Medulla oblongata (tissue), 1 donor: ENCODE measurements around the gene SERGEF.

Experiments used
- DNase-seq: peaks from one replicate; pipeline ENCODE4 v3.0.0-alpha.2; 2015; ENCODE audit errors: extremely low spot score

SERGEF gene

DNA sequence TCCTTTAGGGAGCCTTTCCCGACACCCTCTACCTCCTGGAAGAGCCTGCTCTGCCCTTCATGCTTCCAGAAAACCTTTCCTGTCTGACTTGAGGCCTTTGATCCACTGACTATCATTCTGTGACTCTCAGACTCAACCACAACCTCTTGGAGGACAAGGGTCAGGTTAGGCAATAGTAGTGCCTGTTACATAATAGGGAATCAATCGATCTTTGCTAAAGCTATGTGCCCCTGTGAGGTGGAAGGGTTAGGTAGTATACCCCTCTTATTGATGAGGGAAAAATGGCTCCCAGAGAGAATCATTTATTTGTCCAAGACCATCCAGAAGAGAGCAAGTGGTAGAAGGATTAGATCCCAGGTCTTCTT is 262.1 kb downstream of the SERGEF start:
- no peak for DNase-seq

DNA sequence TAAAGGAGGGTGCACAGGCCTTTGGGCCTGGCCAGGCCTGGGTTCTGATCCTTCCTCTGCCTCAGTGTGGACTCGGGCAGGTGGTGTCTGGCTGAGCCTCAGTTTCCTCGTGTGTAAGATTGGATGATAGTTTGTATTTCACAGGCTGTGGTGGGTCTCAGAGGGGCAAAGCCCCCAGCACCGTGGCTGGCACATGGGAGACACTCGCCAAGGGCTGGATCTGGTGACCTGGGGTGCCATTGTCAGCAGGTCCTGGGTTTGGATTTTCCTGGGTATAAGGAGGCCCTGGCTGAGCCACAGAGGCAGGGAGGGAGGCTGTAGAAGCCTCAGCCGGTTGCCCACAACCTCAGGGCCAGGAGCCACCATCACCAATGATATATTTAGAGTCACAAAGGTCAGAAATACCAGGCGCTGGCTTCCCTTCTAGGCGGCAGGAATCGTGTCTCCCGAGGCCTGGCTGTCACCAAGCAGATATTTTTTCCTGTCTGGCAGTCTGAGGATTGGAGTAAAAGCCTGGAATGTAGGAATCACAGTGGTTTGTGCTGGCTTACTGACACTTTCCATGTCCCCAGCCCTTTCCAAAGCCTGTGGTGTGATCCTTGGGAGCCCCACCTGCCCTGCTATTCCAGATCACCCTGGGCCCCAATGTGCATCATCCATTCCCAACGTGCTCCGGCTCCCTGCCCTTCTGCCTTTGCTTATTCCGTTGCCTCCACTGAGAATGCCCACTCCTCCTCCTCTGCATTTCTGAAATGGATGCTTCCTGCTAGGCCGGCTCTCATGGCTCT is 262.6 kb downstream of the SERGEF start:
- DNase-seq, result no peak

DNA sequence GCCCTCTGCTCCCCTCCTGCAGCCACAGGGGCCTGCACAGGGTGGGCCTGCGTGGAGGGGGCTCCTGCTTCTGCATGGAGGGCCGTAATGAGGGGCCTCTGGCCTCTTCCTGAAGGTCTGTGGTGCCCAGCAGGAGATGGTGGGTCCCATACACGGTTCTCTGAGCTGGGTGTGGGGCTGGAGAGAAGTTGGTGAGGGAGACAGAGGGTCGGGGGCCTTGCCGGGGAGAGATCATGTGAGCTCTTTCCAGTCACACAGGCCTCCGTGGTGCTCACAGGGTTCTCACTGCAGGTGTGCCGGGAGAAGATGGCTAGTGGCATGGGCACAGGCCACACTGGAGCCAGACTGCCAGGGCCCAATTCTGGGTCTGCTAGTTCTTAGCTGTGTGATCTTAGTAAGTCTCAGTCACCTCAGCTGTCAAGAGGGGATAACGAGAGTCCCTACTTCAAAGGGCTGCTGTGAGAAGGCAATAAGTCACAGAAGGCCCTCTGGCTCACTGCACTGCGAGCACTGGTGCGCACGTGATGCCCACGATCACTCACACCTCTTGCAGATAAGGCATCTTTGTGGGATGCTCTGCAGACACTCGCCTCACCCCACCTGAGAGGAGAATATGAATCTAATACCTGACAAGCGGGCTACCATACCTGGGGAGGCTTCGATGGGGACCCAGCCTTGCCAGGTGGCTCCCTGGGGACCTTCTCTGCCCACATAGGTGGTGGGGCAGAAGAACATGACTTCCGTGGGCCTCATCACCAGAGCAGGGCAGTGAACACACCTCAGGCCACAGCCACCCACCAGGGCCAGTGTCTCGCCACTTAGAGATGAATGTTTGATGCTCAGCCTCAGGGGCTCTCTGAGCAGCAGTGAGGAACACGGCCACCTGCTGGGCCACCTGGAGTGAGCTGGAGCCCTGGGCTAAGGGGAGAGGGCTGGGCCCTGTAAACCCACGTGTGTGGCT is 263.8 kb downstream of the SERGEF start:
- DNase-seq, result no peak

DNA sequence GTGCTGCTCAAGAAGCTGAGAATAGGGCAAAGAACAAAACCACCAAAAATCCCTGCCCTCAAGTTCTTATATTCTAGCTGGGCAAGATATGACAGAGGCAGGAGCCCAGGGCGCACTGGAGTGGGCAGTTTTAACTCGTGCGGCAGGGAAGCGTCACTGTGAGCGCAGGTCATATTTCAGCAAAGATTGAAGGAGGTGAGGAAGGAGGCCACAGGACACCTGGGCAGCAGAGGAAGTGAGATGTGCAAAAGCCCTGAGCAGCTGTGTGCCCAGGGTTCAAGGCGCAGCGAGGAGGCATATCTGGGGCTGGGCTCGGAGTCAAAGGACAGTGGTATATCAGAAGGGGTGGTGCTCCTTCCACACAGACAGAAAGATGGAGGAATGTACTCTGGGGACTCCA is 264.8 kb downstream of the SERGEF start:
- no peak for DNase-seq

DNA sequence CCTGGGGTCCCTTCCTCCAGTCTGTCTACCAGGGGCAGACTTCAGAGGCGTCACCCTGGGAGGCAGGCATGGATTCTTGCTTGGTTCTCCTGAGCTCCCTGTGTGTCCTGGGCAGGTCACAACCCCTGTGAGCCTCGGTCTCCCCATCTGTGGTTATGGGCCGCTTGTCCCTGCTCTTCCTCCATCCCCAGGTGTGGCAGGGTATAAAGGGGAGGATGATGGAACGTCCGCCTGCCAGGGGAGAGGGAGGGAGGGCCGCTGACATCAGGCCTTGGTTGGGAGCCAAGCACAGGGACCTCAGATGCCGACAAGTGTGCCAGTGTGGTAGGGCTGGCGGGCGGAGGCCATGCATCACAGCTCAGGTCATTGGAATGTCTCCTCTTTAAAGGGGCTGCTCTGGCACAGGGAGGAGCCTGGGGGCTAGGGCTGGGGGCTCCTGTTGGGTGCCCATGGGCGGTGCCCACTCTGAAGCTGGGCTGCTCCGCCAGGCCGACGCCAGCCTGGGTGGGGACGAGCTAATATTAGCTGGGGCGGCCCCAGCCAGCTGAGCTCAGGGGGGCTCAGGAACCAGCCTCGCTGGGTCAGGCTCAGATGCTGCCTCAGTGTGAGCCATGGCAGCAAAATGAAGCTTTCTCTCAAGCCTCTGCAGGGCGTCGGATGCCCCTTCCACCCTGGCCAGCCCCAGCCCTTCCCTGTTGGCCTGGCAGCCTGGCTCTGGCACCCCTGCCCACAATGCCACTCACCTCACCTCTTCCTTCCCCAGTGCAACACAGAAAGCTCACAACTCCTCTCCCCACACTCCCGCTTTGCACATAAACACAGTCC is 265.5 kb downstream of the SERGEF start:
- DNase-seq, result no peak

DNA sequence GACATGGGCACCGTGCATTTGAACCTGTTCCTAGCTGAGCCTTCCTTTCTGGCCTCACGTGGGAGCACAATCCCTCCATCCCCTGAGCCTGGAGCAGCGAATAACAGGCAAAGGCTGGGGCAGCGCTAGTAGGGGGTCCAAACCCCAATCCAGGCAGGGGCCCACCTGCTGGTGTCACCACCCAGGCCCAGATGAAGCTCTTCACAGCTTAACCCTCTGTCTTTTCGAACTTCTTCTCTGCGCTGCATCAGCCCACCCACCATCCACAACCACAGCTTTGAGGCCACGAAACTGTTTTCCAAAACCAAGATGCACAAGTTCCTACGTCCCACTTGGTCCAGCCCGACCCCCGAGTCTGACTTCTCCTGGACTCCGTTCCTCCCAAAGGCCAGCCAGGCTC is 266.8 kb downstream of the SERGEF start:
- no peak for DNase-seq

DNA sequence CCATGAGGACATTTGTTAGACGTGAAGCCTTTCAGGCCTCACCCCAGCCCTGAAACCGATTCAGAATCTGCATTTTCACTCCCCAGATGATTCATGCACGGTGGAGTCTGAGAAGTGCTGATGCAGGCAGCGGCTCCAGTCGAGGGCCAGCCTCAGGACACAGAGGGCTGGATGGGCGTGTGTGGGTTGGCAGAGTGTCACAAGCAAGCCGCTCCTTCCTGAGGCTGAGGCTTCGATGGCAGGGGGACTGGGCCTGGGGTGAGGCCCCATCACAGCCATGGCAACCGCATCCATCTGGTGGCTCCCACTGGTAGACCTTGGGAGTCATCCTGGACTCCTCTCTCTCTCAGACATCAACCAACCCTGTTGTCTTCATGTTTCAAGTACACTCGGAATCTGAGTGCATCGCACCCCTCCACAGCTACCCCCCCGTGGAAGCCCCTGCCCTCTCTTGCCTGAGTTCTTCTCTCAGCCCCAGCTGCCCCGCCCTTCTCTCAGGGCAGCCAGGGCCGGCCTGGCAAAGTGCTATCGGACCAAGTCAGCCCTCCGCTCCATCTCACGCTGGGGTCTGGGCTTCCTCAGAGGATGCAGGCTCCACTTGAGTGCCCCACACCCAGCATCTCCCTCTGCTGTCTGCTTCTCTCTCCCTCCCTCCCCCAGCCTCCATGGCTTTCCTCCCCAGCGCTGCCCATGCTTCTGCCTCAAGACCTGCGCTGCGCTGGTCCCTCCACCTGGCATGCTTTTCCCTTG is 267.6 kb downstream of the SERGEF start:
- no peak for DNase-seq

DNA sequence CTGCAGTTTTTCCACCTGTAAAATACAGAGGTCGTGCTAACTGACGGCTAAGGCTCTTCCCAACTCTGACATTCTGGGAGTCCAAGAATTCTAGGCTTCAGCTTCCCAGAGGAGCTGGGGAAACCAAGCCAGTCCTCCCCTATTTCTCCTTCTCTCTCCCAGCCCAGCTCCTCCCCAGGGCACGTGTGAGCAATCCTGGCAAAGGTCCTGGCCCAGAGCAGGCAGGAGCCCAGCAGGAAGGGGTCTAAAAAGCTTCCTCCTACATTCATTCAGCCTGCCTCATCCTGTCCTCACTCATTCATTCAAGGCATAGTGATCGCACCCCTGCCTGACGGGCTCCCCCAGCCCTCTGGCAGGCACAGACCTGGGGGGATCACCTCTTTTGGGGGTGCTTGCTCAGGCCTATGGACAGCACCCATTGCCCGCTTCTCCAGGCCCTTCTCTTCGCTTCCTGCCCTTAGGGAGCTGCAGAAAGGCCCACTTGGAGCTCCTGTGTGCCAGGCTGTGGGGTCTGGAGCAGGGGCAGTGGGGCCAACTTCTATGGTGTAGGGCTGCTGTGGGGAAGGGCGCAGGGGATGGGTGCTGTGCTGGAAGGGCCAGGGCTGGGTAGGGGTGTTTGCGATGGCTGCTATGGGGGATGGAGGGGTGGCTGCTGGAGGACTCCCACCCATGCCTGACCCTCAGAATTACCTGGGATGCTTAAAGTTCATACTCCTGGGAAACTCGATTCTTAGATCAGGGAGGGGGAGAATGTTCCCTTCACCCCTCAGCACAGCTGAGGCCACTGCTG is 268.5 kb downstream of the SERGEF start:
- no peak for DNase-seq

DNA sequence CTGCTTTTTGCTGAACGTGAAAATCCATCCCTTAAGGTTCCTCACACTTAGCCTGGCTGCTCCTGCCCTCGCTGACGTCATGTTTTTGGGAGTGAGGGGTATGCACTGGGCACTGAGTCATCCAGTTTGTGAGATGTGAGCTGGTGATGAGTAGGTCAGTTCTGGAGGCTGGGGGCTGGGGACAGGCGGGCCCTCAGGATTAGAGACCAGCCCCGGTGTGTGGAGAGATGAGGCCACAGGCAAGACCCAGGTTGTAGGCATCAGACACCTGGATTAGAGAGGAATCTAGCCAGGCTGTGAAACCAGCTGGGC is 269.1 kb downstream of the SERGEF start:
- DNase-seq, result no peak

DNA sequence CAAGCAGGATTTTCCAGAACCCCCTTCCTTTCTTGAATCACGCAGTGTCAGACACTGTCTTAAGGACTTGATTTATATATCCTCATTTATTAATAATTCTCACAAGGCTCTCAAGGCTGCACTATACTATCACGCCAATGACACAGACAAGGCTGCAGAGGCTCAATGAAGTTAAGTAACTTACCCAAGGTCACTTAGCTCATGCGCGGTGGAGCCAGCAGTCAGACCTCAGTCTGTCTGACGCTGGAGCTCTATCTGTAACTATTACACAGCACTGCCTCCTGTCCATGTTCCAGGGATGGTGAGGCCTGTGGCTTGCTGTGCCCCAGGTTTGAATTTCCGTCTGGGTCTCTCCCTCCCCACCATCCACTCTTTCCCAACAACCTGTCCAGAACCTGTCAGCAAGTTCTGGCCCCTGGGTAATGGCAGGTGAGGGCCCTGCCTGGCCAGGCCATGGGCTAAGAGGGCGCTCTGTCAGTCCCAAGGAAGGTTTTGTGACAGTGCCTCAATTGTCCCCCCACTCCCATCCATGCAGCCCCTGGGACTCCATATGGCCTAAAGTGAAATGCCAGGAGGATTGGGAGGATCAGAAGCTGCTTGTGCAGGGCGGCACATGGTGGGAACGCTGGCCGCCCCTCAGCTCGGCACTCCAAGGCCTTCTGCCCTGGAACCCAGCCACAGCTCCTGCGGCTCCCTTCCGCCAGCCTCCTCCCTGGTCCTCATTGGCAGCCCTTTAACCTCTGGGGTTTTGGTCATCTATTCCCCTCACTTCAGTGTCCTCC is 269.6 kb downstream of the SERGEF start:
- DNase-seq, result no peak

DNA sequence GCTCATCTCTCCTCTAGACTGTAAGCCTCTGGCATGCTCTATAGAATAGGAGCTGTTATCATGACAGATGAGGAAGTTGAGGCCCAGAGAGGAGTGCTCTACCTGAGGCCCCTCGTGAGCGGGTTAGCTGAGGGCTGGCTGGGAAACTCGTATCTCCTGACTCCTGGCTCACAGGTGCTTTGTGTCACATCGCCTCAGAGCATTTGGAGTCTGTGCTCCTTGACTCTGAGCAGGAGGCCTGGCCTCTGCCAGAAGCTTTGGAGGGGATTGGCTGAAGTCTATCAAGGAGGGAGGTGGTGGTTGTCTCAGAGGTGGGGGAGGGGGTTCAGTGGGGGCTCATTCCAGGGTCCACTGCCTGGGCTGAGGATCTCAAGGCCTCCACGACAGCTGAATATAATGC is 270.8 kb downstream of the SERGEF start:
- no peak for DNase-seq

DNA sequence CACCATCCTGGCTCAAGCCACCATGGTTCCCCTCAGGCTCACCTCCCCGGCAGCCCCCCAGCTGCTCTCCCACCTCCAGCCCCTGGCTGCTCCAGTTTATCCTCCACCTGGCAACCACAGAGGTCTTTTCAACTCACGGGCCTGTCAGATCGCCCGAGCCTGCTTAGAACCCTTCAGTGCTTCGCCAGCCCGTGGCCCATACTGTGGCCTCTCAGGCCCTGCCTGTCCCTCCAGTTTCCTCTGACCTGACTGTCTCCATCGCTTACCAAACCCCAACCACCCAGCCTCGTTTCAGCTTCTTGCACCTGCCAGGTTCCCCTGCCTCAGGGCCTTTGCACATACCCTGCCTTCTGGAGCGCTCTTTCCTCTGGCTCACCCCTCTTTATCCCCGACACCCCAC is 271.4 kb downstream of the SERGEF start:
- no peak for DNase-seq

DNA sequence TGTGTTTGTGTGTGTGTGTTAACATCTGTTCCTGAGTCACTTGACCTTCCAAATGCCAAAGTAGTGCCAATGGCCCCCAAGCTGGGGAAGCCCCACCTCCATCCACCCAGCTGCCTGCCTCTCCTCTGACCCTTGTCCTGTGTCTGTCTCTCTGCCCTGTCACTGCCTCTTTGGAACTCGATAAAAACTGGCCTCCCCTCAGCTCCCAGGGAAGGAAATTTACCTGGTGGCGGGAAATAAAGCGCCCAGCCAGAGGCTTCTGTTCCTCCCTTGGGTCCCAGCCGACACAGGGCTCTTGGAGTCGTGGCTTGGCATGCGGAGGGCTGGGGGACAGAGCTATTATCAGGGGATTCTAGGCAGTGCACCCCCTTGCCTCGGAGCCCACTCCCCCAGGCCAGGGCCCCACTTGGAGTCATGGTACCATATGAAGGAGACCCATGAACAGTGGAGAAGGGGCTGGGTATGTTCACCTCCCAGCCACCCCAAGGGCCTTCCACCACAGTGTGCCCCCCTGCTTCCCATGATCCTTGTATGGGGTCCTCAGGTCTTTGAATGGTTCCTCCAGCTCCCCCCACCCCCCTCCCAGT is 272.1 kb downstream of the SERGEF start:
- DNase-seq, result no peak

DNA sequence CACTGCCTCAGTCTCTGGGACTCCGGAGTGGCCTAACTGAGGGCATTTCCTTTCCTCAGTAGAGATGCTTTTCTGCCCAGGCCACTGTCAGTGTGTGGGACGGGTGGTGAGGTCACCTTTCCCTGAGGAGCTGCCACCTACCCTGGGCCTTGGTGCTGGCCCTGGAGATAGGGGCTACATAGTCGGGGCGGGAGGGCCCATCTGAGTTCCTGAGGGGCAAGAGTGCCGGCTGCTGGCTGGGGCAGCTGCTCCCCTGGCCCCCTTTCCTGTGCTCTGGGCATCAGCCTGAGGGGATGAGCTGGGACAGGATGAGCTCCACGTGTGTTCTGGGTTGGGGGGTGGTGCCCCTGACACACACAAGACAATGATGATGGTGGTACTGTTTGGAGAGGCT is 272.9 kb downstream of the SERGEF start:
- no peak for DNase-seq

DNA sequence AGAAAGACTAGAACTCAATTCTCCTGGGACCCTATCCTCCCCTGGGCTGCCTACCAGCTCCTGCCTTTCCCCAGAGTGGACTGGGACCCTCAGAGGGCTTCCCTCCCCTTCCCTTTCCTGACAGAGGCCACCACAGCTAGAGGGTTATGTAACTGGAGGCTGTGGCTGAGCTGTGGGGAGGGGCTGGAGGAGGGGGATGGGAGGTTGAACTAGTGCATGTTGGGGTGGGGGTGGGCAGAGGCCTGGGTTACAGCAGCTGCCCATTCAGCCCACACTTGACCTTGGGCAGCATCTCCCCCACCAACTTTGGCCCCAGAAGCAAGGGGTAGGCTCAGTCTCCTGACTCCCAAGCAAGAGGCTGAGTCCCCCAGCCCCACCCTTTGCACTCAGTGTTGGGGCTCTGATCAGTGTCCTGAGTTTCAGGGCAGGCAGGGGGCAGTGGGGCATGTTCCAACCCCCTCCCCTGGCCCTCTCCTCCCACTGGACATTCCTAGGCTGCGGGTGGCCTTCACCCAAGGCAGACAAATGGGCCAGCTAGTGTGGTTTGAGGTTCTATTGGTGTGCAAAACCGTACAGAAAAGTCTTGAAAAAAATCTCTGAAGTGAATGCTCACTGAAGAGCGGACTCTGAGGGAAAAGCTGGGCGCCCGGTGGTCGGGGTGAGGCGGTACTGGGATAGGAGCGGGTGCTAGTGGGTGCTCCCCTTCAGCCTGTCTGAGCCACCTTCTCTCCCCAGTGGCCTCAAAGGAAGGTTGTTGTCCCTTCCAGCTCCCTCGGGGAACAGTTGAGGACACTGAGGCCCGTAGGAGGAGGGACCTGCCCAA is 274.5 kb downstream of the SERGEF start:
- no peak for DNase-seq
